Astrocyte (in vitro differentiated cells and primary cell): ENCODE results near the gene CLCNKA. TPM values are rescaled to one million over a fixed set of nuclear protein-coding genes. Genes with fewer than 3 reads are reported as not detected.
"Not testable (repeated sequence)": the region's sequence is repeated elsewhere in the genome, so short reads cannot be mapped to it uniquely, and the experiment has no call there.

Experiments used
- DNase-seq: peaks from one replicate; pipeline ENCODE4 v3.0.0-alpha.2; 2010; ENCODE audit warnings: low read depth
- FAIRE-seq: peaks from 2 replicates; lab custom pipeline; 2011; peaks lifted over from hg19 to GRCh38; lab: Jason Lieb, UNC
- H2AFZ ChIP-seq: 2 replicates; pipeline ENCODE4 v1.6.0; 2012; ENCODE audit warnings: low read depth, low read length, inconsistent platforms
- H3K27ac ChIP-seq: 2 replicates; pipeline ENCODE4 v1.5.1; 2011; ENCODE audit warnings: low read depth, low read length, inconsistent platforms
- H3K27me3 ChIP-seq: 2 replicates; pipeline ENCODE4 v1.6.0; 2011; ENCODE audit warnings: low read length, inconsistent platforms; ENCODE audit not compliant: insufficient read depth
- H3K36me3 ChIP-seq: 2 replicates; pipeline ENCODE4 v1.5.1; 2011; ENCODE audit warnings: low read length, inconsistent platforms; ENCODE audit not compliant: insufficient read depth
- H3K4me1 ChIP-seq: 2 replicates; pipeline ENCODE4 v1.5.1; 2011; ENCODE audit warnings: low read length, inconsistent platforms; ENCODE audit not compliant: insufficient read depth
- H3K4me2 ChIP-seq: 2 replicates; pipeline ENCODE4 v1.6.0; 2012; ENCODE audit warnings: low read length, inconsistent platforms
- H3K4me3 ChIP-seq: 2 replicates; pipeline ENCODE4 v1.5.1; 2011; ENCODE audit warnings: low read depth, mild to moderate bottlenecking, low read length, inconsistent platforms; ENCODE audit not compliant: insufficient read depth
- H3K79me2 ChIP-seq: 2 replicates; pipeline ENCODE4 v1.6.0; 2012; ENCODE audit warnings: mild to moderate bottlenecking, low read length, inconsistent platforms; ENCODE audit not compliant: insufficient read depth
- H3K9ac ChIP-seq: 2 replicates; pipeline ENCODE4 v1.6.0; 2012; ENCODE audit warnings: mild to moderate bottlenecking, low read length, inconsistent platforms
- H3K9me3 ChIP-seq: 2 replicates; pipeline ENCODE4 v1.5.1; 2012; ENCODE audit warnings: low read depth, mild to moderate bottlenecking, low read length, inconsistent platforms; ENCODE audit not compliant: insufficient read depth
- H4K20me1 ChIP-seq: 2 replicates; pipeline ENCODE4 v1.6.0; 2012; ENCODE audit warnings: low read length, inconsistent platforms; ENCODE audit not compliant: insufficient read depth
- H3K27ac Mint-ChIP-seq: one replicate; pipeline ENCODE4 v1.8.0; 2021; ENCODE audit warnings: mild to moderate bottlenecking, mixed read lengths; ENCODE audit not compliant: unreplicated experiment
- H3K27me3 Mint-ChIP-seq: one replicate; pipeline ENCODE4 v1.8.0; 2021; ENCODE audit warnings: low read depth, mixed read lengths; ENCODE audit not compliant: unreplicated experiment
- H3K36me3 Mint-ChIP-seq: one replicate; pipeline ENCODE4 v1.8.0; 2021; ENCODE audit warnings: low read depth, mixed read lengths; ENCODE audit not compliant: unreplicated experiment
- H3K4me1 Mint-ChIP-seq: one replicate; pipeline ENCODE4 v1.8.0; 2021; ENCODE audit warnings: low read depth, mixed read lengths; ENCODE audit not compliant: unreplicated experiment
- H3K4me3 Mint-ChIP-seq: one replicate; pipeline ENCODE4 v1.8.0; 2021; ENCODE audit warnings: mild to moderate bottlenecking, moderate library complexity, mixed read lengths; ENCODE audit not compliant: unreplicated experiment
- H3K9me3 Mint-ChIP-seq: one replicate; pipeline ENCODE4 v1.8.0; 2021; ENCODE audit warnings: mild to moderate bottlenecking, mixed read lengths; ENCODE audit not compliant: unreplicated experiment
- CTCF ChIP-seq: IDR thresholded peaks from 2 replicates; pipeline ENCODE4 v1.5.1; 2011; ENCODE audit warnings: low read depth, mild to moderate bottlenecking, inconsistent platforms, low read length, moderate library complexity; ENCODE audit not compliant: insufficient read depth
- EZH2 ChIP-seq: IDR thresholded peaks from 2 replicates; pipeline ENCODE4 v1.6.1; 2012; ENCODE audit warnings: mild to moderate bottlenecking, low read length, inconsistent platforms; ENCODE audit not compliant: insufficient read depth
- total RNA-seq: library from RNA; stranded (reverse); gene quantifications from 2 replicates; pipeline ENCODE4 v1.2.1, GENCODE V29; 2021

The CLCNKA gene
- total RNA-seq, 1 donor from 2014 or later: 0.16 TPM

- Histone ChIP-seq H3K36me3 (no peaks in the 10 kb centered on the region), H3K4me1 (no peaks in the 10 kb centered on the region), H3K4me2 (no peak overlapping the region), H2AFZ (no peak overlapping the region), H3K4me3 (no peak overlapping the region), H3K9ac (no peak overlapping the region), H3K27me3 (no peaks in the 10 kb centered on the region), H3K27ac (no peak overlapping the region), H4K20me1 (no peaks in the 10 kb centered on the region), H3K9me3 (no peaks in the 10 kb centered on the region), H3K79me2 (no peaks in the 10 kb centered on the region)
- TF ChIP-seq EZH2: no peak
- TF ChIP-seq CTCF: no peak
- Mint-ChIP-seq H3K4me1 (no peaks in the 10 kb centered on the region), H3K4me3 (no peak overlapping the region), H3K9me3 (no peaks in the 10 kb centered on the region), H3K27me3 (peaks cover 56% of the 10 kb centered on the region), H3K36me3 (no peaks in the 10 kb centered on the region), H3K27ac (no peak overlapping the region)
- no peak for FAIRE-seq
- no peak for DNase-seq
These were observed 20.3 kb downstream of the CLCNKA start for GRCh38 chr1:16042096-16042495.

GRCh38 chr1:16042654-16043053, 20.8 kb downstream of the CLCNKA start:
- H3K4me1 Mint-ChIP-seq, H3K79me2 ChIP-seq, H3K9me3 ChIP-seq, H3K4me3 ChIP-seq, H3K4me1 ChIP-seq, H3K4me3 Mint-ChIP-seq, H3K9ac ChIP-seq, DNase-seq, H3K36me3 Mint-ChIP-seq, H3K27ac Mint-ChIP-seq, H2AFZ ChIP-seq, H3K4me2 ChIP-seq, H4K20me1 ChIP-seq, H3K9me3 Mint-ChIP-seq, H3K36me3 ChIP-seq, H3K27ac ChIP-seq, H3K27me3 ChIP-seq: not testable (repeated sequence)
- H3K27me3 Mint-ChIP-seq: peaks cover 52% of the 10 kb centered on the region
- FAIRE-seq: peak; percentile 63

- no peak for TF ChIP-seq CTCF
- no peak for TF ChIP-seq EZH2
- Mint-ChIP-seq H3K9me3 (no peaks in the 10 kb centered on the region), H3K27me3 (peaks cover 50% of the 10 kb centered on the region), H3K4me3 (no peak within 1 kb of the TSS), H3K27ac (no peak within 1 kb of the TSS), H3K4me1 (no peaks in the 10 kb centered on the region), H3K36me3 (no peaks in the 10 kb centered on the region)
- Histone ChIP-seq H3K27me3 (no peaks in the 10 kb centered on the region), H3K4me3 (no peak within 1 kb of the TSS), H3K4me1 (no peaks in the 10 kb centered on the region), H4K20me1 (no peaks in the 10 kb centered on the region), H3K79me2 (no peaks in the 10 kb centered on the region), H3K9ac (no peak within 1 kb of the TSS), H3K36me3 (no peaks in the 10 kb centered on the region), H3K4me2 (no peak within 1 kb of the TSS), H2AFZ (no peak within 1 kb of the TSS), H3K9me3 (no peaks in the 10 kb centered on the region), H3K27ac (no peak within 1 kb of the TSS)
- FAIRE-seq (no peak), DNase-seq (no peak)
These were observed 21.7 kb downstream of the CLCNKA start, which contains the start of gene CLCNKB for GRCh38 chr1:16043521-16043920. Gene CLCNKB (plus strand): TSS chr1:16043782. CDS start chr1:16044493, 711 bp downstream.
